ENCODE data around the gene MAPT. TPM values are rescaled to one million over a fixed set of nuclear protein-coding genes. Genes with fewer than 3 reads are reported as not detected.

MAPT gene
- 20.5 and 21.3 TPM in 2 replicates for polyA plus RNA-seq (2014; cell fraction: cytosol; rRNA removed)
- polyA plus RNA-seq (2014; cell fraction: nucleus; rRNA removed): 9.5 and 12.6 TPM in 2 replicates

GRCh38 chr17:45894022-45894784 lies at the start of gene MAPT:
TSS of gene MAPT (plus strand) at chr17:45894554. CDS start at chr17:45962338, 67,784 bp downstream.
- peak; percentile 95 for DNase-seq (ENCODE audit: low spot score)

- no peak for DNase-seq (ENCODE audit: low spot score)
Observed at GRCh38 chr17:45844695-45845375, 49.5 kb upstream of the MAPT start, which contains the start of gene SPPL2C. TSS of gene SPPL2C (plus strand) at chr17:45844881. CDS start at chr17:45844907, 26 bp downstream.

DNA sequence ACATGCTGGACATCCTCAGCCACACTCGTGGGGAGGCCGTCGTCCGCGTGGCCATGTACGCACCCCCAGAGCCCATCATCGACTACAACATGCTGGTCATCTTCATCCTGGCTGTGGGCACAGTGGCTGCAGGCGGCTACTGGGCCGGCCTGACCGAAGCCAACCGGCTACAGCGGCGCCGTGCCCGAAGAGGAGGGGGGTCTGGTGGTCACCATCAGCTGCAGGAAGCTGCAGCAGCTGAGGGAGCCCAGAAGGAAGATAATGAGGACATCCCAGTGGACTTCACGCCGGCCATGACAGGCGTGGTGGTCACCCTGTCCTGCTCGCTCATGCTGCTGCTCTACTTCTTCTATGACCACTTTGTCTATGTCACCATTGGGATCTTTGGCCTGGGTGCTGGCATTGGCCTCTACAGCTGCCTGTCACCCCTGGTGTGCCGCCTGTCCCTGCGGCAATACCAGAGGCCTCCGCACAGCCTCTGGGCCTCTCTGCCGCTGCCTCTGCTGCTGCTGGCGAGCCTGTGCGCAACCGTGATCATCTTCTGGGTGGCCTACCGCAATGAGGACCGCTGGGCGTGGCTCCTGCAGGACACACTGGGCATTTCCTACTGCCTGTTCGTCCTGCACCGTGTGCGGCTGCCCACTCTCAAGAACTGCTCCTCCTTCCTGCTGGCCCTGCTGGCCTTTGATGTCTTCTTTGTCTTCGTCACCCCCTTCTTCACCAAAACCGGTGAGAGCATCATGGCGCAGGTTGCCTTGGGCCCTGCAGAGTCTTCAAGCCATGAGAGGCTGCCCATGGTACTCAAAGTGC lies 48.8 kb upstream of the MAPT start:
- no peak for DNase-seq (ENCODE audit: low spot score)

DNA sequence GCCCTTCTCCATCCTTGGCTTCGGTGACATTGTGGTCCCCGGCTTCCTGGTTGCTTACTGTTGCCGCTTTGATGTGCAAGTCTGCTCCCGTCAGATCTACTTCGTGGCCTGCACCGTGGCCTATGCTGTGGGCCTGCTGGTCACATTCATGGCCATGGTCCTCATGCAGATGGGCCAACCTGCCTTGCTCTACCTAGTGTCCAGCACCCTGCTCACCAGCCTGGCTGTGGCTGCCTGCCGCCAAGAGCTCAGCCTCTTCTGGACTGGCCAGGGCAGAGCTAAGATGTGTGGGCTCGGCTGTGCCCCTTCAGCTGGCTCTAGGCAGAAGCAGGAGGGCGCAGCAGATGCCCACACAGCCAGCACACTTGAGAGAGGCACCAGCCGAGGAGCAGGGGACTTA lies 48.1 kb upstream of the MAPT start:
- DNase-seq (ENCODE audit: low spot score): no peak

GRCh38 chr17:45846646-45847045 lies 47.7 kb upstream of the MAPT start:
- DNase-seq (ENCODE audit: low spot score): no peak

- DNase-seq (ENCODE audit: low spot score): no peak
Observed at GRCh38 chr17:45847101-45847500, 47.3 kb upstream of the MAPT start.

DNA sequence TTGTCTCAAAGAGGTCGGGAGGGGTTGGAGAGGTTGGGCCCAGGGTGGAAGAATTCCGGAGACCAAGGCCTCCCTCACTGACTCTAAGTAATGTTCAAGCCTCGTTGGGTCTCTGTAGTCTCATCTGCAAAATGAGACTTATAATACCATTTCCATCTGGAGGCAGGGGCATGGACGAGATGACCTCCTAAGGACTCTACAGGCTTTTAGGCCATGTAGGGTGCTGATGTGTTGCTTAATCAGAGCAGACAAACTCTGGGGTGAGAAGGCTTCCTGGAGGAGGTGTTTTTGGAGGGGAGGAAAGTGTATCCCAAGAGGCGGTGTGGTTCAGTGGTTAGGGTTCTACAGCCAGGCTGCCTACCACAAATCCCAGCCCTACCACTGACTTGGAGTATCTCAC lies 46.6 kb upstream of the MAPT start:
- no peak for DNase-seq (ENCODE audit: low spot score)

DNA sequence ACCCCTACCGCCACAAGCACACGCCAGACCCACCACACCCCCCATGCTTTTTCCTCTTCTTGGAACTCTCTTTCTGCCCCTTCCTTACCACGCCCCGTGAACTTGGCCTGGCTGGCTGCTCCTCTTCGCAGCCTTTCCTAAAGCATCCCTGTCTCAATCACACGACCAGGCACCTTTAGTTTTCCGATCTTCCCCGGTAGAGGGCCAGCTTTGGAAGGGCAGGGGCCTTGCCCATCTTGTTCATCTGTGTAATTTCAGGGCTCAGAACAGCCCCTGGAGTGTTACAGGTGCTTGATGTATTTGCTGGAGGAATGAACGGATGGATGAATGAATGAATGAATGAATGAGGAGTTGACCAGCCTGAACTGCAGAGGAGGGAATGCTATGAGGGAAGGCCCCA lies 45.9 kb upstream of the MAPT start:
- no peak for DNase-seq (ENCODE audit: low spot score)

DNA sequence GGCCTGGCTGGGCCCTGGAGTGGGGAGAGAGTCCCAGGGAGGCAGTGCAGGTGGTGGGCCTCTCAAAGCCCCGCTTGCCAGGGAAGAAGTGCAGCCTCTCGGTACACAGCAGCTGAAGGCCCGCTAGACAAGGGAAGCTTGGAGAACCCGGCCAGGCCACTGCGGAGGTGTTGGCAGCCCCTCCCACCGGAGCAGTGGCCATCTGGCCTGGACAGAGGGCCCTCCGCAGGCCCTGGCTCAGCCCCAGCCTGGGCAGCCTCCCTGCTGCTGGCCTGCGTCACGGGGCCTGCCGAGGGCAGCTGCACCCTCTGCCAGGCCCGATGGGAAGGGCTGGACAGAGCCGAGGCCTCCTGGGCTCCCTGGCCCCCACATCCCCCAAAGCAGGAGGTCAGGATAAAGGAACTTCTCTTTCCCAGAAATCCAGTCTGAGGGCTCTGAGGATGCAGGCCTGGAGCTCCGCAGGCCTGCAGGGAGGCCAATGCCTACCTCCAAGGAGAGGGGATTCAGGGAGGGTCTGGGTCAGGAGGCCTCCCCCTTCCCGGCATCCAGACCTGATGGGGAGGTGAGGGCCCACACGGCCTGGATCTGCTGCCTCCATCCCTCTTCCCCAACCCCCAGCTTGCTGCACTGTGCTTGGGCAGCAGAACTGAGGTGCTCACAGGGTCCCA lies 45.4 kb upstream of the MAPT start:
- DNase-seq (ENCODE audit: low spot score): no peak

DNA sequence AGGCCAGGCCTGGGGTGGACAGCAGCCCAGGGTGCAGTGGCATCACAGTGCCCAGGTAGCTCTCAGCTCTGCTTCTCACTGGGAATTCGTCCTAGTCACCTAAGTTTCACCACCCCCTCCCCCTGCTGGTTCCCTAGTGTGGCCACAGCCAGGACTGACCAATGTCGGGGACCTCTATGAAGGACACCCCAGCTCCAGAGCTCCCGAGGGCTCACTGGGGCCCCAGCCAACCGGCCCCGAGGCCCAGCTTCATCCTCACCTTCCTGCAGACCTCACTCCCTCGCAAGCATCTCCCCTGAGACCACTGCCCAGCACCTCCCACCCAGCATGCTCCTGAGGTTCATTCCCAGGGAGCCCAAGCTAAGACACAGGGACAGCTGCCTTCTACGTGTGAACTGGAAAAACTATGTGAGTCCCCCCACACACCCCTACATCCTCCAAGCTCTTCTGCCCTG lies 44.8 kb upstream of the MAPT start:
- DNase-seq (ENCODE audit: low spot score): no peak

DNA sequence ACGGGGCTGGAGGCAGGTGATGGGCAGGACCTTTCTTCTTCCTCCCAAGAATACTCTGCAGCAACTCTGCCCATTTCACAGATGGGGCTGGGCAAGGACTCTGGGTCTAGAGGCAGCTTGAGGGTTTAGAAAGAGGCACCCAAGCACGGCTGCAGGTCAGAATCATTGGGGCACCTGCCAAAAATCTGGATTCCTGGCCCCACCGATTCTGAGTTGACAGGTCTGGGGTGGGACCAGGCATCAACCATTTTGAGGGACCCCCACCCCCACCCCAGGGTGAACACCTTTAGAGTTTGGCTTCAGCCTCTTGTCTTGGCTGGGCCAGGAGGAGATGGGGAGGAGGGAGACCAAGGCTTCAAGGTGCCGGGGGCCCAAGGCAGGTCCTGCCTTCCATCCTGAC lies 44.3 kb upstream of the MAPT start:
- DNase-seq (ENCODE audit: low spot score): no peak

GRCh38 chr17:45850468-45850867 lies 43.9 kb upstream of the MAPT start:
- DNase-seq (ENCODE audit: low spot score): no peak

DNA sequence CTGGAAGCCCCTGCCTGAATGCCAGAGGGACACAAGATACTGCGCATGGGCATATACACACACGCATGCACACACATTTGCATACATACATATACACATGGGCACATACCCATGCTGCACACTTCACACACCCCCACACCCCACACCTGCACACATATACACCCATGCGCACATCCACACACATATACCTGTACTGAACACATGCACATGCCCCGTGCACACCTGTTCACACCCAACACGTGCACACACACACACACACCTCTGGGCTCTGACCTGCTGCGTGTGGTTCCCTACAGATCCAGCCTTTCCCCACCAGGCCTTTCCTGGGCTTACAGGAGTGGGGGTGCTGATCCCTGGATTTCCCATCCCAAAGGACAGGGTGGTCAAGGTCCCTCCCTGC lies 43.3 kb upstream of the MAPT start:
- DNase-seq (ENCODE audit: low spot score): no peak

GRCh38 chr17:45851464-45851863 lies 42.9 kb upstream of the MAPT start:
- DNase-seq (ENCODE audit: low spot score): no peak

- DNase-seq (ENCODE audit: low spot score): no peak
Observed at GRCh38 chr17:45851873-45852272, 42.5 kb upstream of the MAPT start.

- DNase-seq (ENCODE audit: low spot score): peak; percentile 64
Observed at GRCh38 chr17:45852535-45853297, 41.6 kb upstream of the MAPT start.

- DNase-seq (ENCODE audit: low spot score): no peak
Observed at GRCh38 chr17:45854209-45854608, 40.1 kb upstream of the MAPT start.

DNA sequence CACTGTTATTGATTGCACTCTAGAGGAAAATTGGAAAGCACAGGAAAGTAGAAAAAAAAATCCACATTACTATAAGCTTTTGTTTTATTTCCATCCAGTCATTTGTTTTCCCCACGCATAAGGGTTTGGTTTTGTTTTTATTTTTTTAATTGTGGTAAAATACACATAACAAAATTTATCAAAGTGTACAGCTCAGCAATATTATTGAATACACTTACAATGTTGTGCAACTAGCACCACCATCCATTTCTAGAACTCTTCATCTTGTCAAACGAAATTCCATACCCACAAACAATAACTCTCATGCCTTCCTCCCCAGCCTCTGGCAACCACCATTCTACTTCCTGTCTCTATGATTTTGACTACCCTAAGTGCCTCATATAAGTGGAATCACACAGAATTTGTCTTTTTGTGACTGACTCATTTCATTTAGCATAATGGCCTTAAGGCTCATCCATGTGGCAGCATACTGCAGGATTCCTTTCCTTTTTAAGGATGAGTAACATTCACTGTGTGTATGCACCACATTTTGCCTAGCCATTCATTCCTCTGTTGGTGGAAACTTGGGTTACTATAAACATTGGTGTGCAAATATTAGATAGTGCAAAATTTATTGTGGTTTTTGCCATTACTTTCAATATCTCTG lies 38.5 kb upstream of the MAPT start:
- no peak for DNase-seq (ENCODE audit: low spot score)

DNA sequence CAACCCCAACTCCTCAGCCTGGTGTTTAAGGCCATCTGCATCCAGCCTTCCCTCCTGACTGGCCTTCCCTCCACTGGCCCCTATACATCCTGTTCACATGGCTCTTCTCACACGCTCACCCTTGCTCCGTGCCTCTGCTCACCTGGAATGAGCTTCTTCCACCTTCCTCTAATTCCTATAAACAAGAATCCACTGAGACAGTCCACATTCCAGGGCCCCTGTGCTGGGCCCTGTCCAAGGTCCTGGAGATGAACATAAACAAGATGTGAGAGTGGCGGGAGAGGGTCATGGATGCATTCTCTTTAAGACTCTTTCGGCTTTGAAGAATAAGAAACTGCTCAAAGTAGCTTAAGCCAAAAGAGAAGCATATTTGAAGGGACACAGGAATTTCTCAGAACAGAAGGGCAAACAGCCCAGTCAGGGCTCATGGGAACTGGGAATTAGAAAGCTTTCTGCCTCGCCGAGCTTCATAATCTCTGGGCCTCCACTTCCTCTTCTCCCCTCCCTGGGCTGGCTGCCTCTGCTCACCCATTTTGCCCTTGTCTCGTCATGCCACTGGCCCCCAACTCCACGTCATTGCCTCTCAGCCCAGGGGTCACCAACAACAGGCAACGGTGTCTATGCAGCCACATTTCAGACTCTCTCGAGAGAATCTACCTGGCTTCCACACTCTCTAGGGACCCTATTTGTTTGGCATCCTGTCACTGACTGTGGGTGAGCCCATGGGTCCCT lies 36.2 kb upstream of the MAPT start:
- no peak for DNase-seq (ENCODE audit: low spot score)
